Measurements from ENCODE around the gene WAC. TPM values are rescaled to one million over a fixed set of nuclear protein-coding genes. Genes with fewer than 3 reads are reported as not detected.

The WAC gene
- total RNA-seq, 1 donor from 2014 or later, result 123 TPM

DNA sequence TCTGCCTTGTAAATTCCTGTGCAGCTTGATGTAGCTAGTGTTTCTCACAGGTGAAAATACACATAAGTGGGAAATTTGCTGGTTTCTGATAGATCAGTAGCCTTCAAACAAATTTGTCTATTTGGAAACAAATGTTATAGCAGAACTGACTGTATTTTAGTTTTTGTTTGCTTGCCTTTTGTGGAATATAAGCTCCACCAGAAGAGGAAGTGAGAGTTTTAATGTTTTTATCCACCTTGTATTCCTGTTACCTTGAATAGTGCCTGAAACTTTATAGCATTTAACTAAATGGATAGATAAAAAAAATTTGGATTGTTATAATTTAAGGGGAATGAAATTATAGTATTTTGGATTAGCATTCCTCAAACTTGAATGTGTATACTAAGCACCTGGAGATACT lies 9.8 kb downstream of the WAC start:
- Histone ChIP-seq H3K4me3 (ENCODE audit: insufficient read depth, low read depth, low read length) (no peak overlapping the region), H3K4me2 (ENCODE audit: low read length) (no peak overlapping the region), H3K36me3 (ENCODE audit: insufficient read depth, low read length) (peaks cover 51% of the 10 kb centered on the region), H3K9me3 (ENCODE audit: insufficient read depth, low read depth, low read length) (no peaks in the 10 kb centered on the region), H3K79me2 (ENCODE audit: insufficient read depth, low read length) (peaks cover 100% of the 10 kb centered on the region), H3K9ac (ENCODE audit: low read length) (no peak overlapping the region), H2AFZ (ENCODE audit: low read depth, low read length) (no peak overlapping the region), H4K20me1 (ENCODE audit: insufficient read depth, low read length) (peaks cover 86% of the 10 kb centered on the region), H3K27ac (ENCODE audit: low read depth, low read length) (no peak overlapping the region), H3K27me3 (ENCODE audit: insufficient read depth, low read length) (no peaks in the 10 kb centered on the region), H3K4me1 (ENCODE audit: insufficient read depth, low read length) (no peaks in the 10 kb centered on the region)
- H3K4me3 Mint-ChIP-seq (ENCODE audit: unreplicated experiment), result no peak overlapping the region
- FAIRE-seq, result peak; percentile 9
- no peak for DNase-seq (ENCODE audit: low read depth)
- no peaks in the 10 kb centered on the region for H3K9me3 Mint-ChIP-seq (ENCODE audit: unreplicated experiment)
- H3K27me3 Mint-ChIP-seq (ENCODE audit: low read depth, unreplicated experiment), result no peaks in the 10 kb centered on the region
- peaks cover 8% of the 10 kb centered on the region for H3K36me3 Mint-ChIP-seq (ENCODE audit: low read depth, unreplicated experiment)
- peaks cover 23% of the 10 kb centered on the region for H3K4me1 Mint-ChIP-seq (ENCODE audit: low read depth, unreplicated experiment)
- peak overlapping the region; percentile 29 for H3K27ac Mint-ChIP-seq (ENCODE audit: unreplicated experiment)
- TF ChIP-seq CTCF (IDR thresholded peaks at IDR 0.05; ENCODE audit: insufficient read depth, low read depth, low read length) (no peak), EZH2 (IDR thresholded peaks at IDR 0.05; ENCODE audit: insufficient read depth, low read length) (no peak)

DNA sequence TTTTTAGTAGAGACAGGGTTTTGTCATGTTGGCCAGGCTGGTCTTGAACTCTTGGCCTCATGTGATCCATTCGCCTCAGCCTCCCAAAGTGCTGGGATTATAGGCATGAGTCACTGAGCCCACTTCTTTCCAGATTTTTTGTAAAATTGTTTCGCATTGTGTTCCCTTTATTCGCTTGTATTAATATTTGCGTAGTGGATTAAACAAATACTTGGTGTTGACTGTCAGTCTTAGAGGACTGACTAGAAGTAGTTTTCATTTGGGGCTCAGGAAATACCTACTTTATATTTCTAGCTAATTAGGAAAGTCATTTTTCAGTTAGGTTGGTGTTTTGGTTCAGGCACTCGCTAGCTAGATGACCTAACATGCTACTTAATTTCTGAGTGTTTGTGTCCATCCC lies 11.1 kb downstream of the WAC start:
- Mint-ChIP-seq H3K4me3 (ENCODE audit: unreplicated experiment) (peak overlapping the region; percentile 45), H3K36me3 (ENCODE audit: low read depth, unreplicated experiment) (peaks cover 12% of the 10 kb centered on the region), H3K9me3 (ENCODE audit: unreplicated experiment) (no peaks in the 10 kb centered on the region), H3K27me3 (ENCODE audit: low read depth, unreplicated experiment) (no peaks in the 10 kb centered on the region), H3K4me1 (ENCODE audit: low read depth, unreplicated experiment) (peaks cover 23% of the 10 kb centered on the region), H3K27ac (ENCODE audit: unreplicated experiment) (no peak overlapping the region)
- Histone ChIP-seq H3K4me2 (ENCODE audit: low read length) (no peak overlapping the region), H4K20me1 (ENCODE audit: insufficient read depth, low read length) (peaks cover 90% of the 10 kb centered on the region), H3K4me1 (ENCODE audit: insufficient read depth, low read length) (no peaks in the 10 kb centered on the region), H3K79me2 (ENCODE audit: insufficient read depth, low read length) (peaks cover 99% of the 10 kb centered on the region), H2AFZ (ENCODE audit: low read depth, low read length) (no peak overlapping the region), H3K27me3 (ENCODE audit: insufficient read depth, low read length) (no peaks in the 10 kb centered on the region), H3K27ac (ENCODE audit: low read depth, low read length) (no peak overlapping the region), H3K9ac (ENCODE audit: low read length) (no peak overlapping the region), H3K4me3 (ENCODE audit: insufficient read depth, low read depth, low read length) (no peak overlapping the region), H3K9me3 (ENCODE audit: insufficient read depth, low read depth, low read length) (no peaks in the 10 kb centered on the region), H3K36me3 (ENCODE audit: insufficient read depth, low read length) (peaks cover 45% of the 10 kb centered on the region)
- FAIRE-seq, result no peak
- TF ChIP-seq EZH2 (IDR thresholded peaks at IDR 0.05; ENCODE audit: insufficient read depth, low read length) (no peak), CTCF (IDR thresholded peaks at IDR 0.05; ENCODE audit: insufficient read depth, low read depth, low read length) (no peak)
- no peak for DNase-seq (ENCODE audit: low read depth)

DNA sequence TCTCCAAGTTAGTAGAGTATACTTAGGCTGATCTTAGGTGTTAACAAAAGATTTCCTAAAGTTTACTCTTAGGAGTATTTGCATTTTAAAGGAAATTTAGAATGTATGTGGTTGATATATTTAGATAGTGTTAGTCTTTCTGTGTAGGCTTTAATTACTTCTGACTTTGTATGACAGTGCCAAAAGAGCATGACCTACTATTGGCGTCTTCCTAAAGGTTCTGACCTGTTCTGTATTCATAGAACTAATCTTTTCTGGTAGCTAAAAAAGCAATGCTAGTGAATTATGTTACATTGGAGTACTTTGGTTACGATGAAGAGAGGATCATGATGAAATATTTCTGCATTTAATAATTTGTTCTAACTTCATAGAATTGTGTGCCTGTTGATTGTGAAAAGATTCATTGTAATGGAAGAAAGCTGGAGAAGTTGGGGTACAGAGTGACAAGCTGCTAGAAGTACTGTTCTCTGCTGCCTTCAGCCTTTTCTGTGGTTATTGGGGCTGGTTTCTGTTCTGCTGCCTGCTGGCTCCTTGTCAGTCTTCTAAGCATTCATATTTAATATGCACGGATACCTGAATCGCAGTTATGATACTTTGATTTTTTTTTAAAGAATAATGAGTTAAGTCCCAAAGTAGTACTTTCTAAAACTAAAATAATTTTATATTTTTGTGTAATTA lies 13.2 kb downstream of the WAC start:
- Histone ChIP-seq H3K27me3 (ENCODE audit: insufficient read depth, low read length) (no peaks in the 10 kb centered on the region), H3K9ac (ENCODE audit: low read length) (no peak overlapping the region), H3K4me3 (ENCODE audit: insufficient read depth, low read depth, low read length) (no peak overlapping the region), H4K20me1 (ENCODE audit: insufficient read depth, low read length) (peaks cover 94% of the 10 kb centered on the region), H3K27ac (ENCODE audit: low read depth, low read length) (no peak overlapping the region), H3K79me2 (ENCODE audit: insufficient read depth, low read length) (peaks cover 99% of the 10 kb centered on the region), H3K4me2 (ENCODE audit: low read length) (no peak overlapping the region), H3K9me3 (ENCODE audit: insufficient read depth, low read depth, low read length) (no peaks in the 10 kb centered on the region), H2AFZ (ENCODE audit: low read depth, low read length) (no peak overlapping the region), H3K4me1 (ENCODE audit: insufficient read depth, low read length) (no peaks in the 10 kb centered on the region), H3K36me3 (ENCODE audit: insufficient read depth, low read length) (peaks cover 39% of the 10 kb centered on the region)
- peaks cover 17% of the 10 kb centered on the region for H3K36me3 Mint-ChIP-seq (ENCODE audit: low read depth, unreplicated experiment)
- H3K4me1 Mint-ChIP-seq (ENCODE audit: low read depth, unreplicated experiment), result peaks cover 34% of the 10 kb centered on the region
- peak overlapping the region; percentile 70 for H3K27ac Mint-ChIP-seq (ENCODE audit: unreplicated experiment)
- no peaks in the 10 kb centered on the region for H3K27me3 Mint-ChIP-seq (ENCODE audit: low read depth, unreplicated experiment)
- no peak for DNase-seq (ENCODE audit: low read depth)
- no peaks in the 10 kb centered on the region for H3K9me3 Mint-ChIP-seq (ENCODE audit: unreplicated experiment)
- TF ChIP-seq EZH2 (IDR thresholded peaks at IDR 0.05; ENCODE audit: insufficient read depth, low read length) (no peak), CTCF (IDR thresholded peaks at IDR 0.05; ENCODE audit: insufficient read depth, low read depth, low read length) (no peak)
- no peak for FAIRE-seq
- H3K4me3 Mint-ChIP-seq (ENCODE audit: unreplicated experiment), result no peak overlapping the region

Data from astrocyte (in vitro differentiated cells and primary cell).